Measurements from ENCODE around the gene RHAG. TPM values are rescaled to one million over a fixed set of nuclear protein-coding genes. Genes with fewer than 3 reads are reported as not detected.

Gene RHAG
- total RNA-seq, 1 experiment from 2014 or later: not detected

DNA sequence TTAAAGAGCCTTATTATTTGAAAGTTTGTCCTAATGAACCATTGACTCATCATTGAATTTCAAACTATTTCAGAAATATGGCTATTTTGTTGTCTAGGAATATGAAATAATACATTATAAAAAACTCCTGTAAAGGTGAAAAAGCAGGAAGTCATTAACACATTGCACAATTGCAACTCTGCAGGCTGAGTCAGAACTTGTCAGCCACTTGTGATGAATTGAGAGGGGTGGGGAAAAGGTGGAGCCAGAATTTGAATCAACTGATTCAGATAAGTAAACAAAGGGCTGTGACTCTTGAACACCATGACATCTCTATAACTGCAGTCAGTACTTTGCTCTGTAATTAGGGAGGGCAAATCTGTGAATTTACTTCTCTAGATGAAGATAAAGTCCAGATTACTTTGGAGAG, 80.2 kb downstream of the RHAG start:
- no peak overlapping the region for H2AFZ ChIP-seq (ENCODE audit: low read length)
- H3K23me2 ChIP-seq (ENCODE audit: insufficient read length, low read depth, low read length, poor library complexity, severe bottlenecking): no peaks in the 10 kb centered on the region
- H3K4ac ChIP-seq (ENCODE audit: low read depth, low read length): no peak overlapping the region
- no peak overlapping the region for H4K91ac ChIP-seq (ENCODE audit: insufficient read length, low read depth, low read length)
- H4K20me1 ChIP-seq (ENCODE audit: control insufficient read depth, insufficient read depth, insufficient read length): no peaks in the 10 kb centered on the region
- H3K4me1 ChIP-seq (ENCODE audit: insufficient read depth, low read length): peaks cover 6% of the 10 kb centered on the region; the same call in 1 of the 2 replicates
- no peak overlapping the region for H2BK20ac ChIP-seq (ENCODE audit: low read depth, low read length, poor library complexity, severe bottlenecking)
- H3K27ac Mint-ChIP-seq: no peak overlapping the region
- TF ChIP-seq, protein P1, sequence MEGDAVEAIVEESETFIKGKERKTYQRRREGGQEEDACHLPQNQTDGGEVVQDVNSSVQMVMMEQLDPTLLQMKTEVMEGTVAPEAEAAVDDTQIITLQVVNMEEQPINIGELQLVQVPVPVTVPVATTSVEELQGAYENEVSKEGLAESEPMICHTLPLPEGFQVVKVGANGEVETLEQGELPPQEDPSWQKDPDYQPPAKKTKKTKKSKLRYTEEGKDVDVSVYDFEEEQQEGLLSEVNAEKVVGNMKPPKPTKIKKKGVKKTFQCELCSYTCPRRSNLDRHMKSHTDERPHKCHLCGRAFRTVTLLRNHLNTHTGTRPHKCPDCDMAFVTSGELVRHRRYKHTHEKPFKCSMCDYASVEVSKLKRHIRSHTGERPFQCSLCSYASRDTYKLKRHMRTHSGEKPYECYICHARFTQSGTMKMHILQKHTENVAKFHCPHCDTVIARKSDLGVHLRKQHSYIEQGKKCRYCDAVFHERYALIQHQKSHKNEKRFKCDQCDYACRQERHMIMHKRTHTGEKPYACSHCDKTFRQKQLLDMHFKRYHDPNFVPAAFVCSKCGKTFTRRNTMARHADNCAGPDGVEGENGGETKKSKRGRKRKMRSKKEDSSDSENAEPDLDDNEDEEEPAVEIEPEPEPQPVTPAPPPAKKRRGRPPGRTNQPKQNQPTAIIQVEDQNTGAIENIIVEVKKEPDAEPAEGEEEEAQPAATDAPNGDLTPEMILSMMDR (conservative IDR thresholded peaks at IDR 0.05): no peak
- no peak overlapping the region for H3K23ac ChIP-seq (ENCODE audit: insufficient read length, low read depth, low read length)
- peaks cover 14 to 65% (median 65%) of the 10 kb centered on the region in 3 experiments for H3K36me3 Mint-ChIP-seq (ENCODE audit: insufficient read depth in 1 of 3, low read depth in 3 of 3)
- H4K8ac ChIP-seq (replicated peaks; ENCODE audit: insufficient read length, low read depth, low read length): no peak overlapping the region
- no peak overlapping the region for H2AK5ac ChIP-seq (ENCODE audit: insufficient read length, low read length)
- no peak for DNase-seq
- H3K56ac ChIP-seq (ENCODE audit: insufficient read length, low read depth, low read length): no peak overlapping the region
- peaks cover 88% of the 10 kb centered on the region for H3K27me3 Mint-ChIP-seq (ENCODE audit: low read depth)
- no peaks in the 10 kb centered on the region; a peak in 1 of 5 replicates for H3K9me3 Mint-ChIP-seq
- H3K4me2 ChIP-seq (ENCODE audit: insufficient read depth, insufficient read length, low read length): no peak overlapping the region
- H3K18ac ChIP-seq (ENCODE audit: insufficient read length, low read depth, low read length): no peak overlapping the region
- H3K27me3 ChIP-seq (ENCODE audit: insufficient read depth, low read length): peaks cover 17% of the 10 kb centered on the region
- no peak overlapping the region for H2BK5ac ChIP-seq (ENCODE audit: insufficient read length, low read length)
- H2BK15ac ChIP-seq (ENCODE audit: low read depth, low read length): no peak overlapping the region
- H2BK12ac ChIP-seq (ENCODE audit: insufficient read length, low read depth, low read length): no peak overlapping the region
- no peaks in the 10 kb centered on the region for H3K79me1 ChIP-seq (ENCODE audit: insufficient read depth, low read depth, low read length, poor library complexity, severe bottlenecking)
- H4K5ac ChIP-seq (ENCODE audit: insufficient read length, low read depth, low read length): no peak overlapping the region
- H3K9me3 ChIP-seq (ENCODE audit: control insufficient read depth, low read depth, low read length): no peaks in the 10 kb centered on the region
- H3K14ac ChIP-seq (ENCODE audit: insufficient read depth, low read length): no peak overlapping the region
- H2BK120ac ChIP-seq (ENCODE audit: low read depth, low read length, poor library complexity, severe bottlenecking): no peak overlapping the region
- no peaks in the 10 kb centered on the region for H3K79me2 ChIP-seq (ENCODE audit: insufficient read depth, low read length)
- no peak overlapping the region for H3K27ac ChIP-seq (ENCODE audit: insufficient read length, low read depth, low read length)
- peak overlapping the region in 1 of 2 experiments; percentile 8; a peak in 1 of 5 replicates for H3K4me3 Mint-ChIP-seq
- no peak overlapping the region for H3T11ph ChIP-seq (ENCODE audit: low read length)
- H3K4me1 Mint-ChIP-seq: peaks cover 39 to 51% of the 10 kb centered on the region in 2 experiments
- H3K9ac ChIP-seq (ENCODE audit: extremely low read depth, insufficient read length, low read length): no peak overlapping the region
